Inferior parietal cortex (tissue), 1 donor: ENCODE measurements around the gene WDR93.
"Not testable (repeated sequence)": the region's sequence is repeated elsewhere in the genome, so short reads cannot be mapped to it uniquely, and the experiment has no call there.

Source experiments
- DNase-seq: peaks from one replicate; pipeline ENCODE4 v3.0.0-alpha.2; 2016; ENCODE audit errors: extremely low spot score

WDR93 gene

GRCh38 chr15:89685995-89686394, 4.6 kb upstream of the WDR93 start:
- DNase-seq, result no peak

DNA sequence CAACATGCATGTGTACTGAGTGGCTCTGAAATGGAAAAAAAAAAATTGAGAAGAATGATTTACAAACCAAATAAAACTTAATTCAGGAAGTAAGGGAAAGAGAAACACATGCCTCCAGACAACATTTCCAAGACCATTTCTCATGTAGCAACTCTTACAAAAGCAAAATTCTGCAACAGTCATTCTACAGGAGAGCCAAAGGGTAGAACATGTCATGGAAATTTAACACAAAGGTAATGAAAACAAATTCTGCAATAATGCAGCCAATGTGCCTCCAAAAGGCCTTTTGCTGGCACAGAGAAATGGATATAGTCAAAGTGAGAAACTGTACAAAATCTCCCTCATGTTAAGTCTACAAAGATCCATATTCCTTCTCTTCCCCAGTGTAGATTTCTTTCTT, 4.1 kb upstream of the WDR93 start:
- DNase-seq, result no peak

GRCh38 chr15:89689930-89690275, 708 bp upstream of the WDR93 start:
- not testable (repeated sequence) for DNase-seq

DNA sequence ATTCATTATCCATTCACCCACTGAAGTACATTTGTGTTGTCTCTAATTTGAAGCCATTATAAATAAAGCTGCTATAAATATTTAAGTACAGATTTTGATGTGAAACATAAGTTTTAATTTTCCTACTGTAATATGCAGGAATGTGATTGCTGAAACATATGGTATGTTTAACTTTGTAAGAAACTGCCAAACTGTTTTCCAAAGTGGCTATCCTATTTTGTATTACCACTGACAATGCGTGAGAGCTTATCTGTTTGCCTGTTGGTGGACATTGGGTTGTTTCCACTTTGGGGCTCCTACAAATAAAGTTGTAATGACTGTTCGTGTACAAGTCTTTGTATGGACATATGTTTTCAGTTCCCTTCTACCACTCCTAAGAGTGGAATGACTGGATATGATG, 2.5 kb downstream of the WDR93 start:
- no peak for DNase-seq

DNA sequence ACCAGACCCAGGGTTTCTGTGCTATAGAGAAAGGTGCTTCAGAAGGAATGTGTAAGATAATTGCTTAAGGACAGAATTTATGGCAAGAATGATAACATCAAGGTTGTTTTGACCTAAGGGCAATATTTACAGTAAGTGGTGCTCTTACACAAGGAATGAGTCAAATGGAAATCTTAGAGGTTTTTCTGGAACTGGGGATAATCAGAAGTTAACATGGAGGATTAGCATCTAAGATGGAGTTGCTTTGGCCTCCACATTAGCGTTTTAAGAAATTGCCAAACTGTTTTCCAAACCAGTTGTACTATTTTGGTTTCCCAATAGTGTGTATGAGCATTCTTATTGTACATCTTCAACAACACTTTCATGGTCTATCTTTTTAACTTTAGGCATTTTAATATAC, 3.1 kb downstream of the WDR93 start:
- DNase-seq, result no peak

GRCh38 chr15:89695198-89695597, 4.6 kb downstream of the WDR93 start:
- DNase-seq, result no peak

GRCh38 chr15:89704411-89704810, 13.8 kb downstream of the WDR93 start:
- DNase-seq, result no peak

DNA sequence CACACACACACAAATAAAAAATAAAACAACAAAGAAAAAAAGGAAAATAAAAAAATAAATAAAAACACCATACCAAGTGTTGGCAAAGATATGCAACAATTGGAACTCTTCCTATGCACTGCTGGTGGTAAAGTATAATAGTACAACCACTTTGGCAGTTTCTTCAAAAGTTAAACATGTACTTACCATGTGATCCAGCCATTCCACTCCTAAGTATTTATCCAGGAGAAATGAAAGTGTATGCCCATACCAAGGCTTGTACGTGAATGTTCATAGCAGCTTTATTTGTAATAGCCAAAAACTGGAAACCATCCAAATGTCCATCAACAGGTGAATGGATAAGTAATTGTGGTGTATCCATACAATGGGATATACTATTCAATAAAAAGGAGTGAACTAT, 17.0 kb downstream of the WDR93 start:
- no peak for DNase-seq

DNA sequence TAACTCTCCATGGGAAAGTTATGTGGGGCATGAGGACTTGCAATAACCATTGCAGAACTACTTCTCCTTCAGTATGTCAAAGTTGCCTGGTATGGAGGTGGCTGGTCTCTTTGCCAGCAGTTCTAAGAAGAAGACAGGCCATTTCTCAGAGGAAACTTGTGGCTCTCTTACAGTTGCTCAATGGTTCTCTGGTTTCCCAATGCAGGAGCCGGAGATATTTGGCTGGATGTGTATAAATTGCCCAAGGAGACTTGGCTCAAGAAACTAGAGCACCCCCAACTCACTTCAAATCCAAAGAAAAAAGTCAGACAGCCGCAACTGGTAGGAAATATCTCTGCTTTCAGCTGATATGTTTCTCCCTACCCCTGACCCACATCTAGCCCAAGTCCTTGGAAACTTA, 24.2 kb downstream of the WDR93 start:
- DNase-seq, result no peak

DNA sequence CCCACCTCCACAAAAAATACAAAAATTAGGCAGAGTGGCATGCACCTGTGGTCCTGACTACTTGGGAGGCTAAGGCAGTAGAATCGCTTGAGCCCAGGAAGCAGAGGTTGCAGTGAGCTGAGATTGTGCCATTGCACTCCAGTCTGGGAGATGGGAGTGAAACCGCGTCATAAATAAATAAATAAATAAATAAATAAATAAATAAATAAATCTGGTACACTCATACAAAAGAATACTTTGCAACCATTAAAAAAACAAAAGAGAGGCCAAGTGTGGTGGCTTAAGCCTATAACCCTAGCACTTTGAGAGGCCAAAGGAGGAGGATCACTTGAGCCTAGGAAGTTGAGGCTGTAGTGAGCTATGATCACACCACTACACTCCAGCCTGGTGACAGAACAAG, 32.4 kb downstream of the WDR93 start:
- no peak for DNase-seq

DNA sequence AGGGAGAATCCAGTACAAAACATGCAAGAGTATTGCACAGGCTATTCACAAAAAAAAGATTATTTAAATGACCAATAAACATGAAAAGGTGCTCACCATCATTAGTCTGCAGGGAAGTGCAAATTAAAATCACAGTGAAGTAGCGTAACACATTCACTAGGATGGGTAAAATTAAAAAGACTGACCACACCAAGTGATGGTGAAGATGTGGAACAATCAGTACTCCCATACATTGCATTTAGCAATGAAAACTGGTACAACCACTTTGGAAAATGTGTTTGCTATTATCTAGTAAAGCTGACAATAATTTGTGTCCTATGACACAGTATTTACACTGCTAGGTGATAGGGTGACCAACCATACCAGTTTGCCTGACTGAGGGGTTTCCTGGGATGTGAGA, 34.0 kb downstream of the WDR93 start:
- no peak for DNase-seq

GRCh38 chr15:89725064-89725463, 34.5 kb downstream of the WDR93 start:
- no peak for DNase-seq

DNA sequence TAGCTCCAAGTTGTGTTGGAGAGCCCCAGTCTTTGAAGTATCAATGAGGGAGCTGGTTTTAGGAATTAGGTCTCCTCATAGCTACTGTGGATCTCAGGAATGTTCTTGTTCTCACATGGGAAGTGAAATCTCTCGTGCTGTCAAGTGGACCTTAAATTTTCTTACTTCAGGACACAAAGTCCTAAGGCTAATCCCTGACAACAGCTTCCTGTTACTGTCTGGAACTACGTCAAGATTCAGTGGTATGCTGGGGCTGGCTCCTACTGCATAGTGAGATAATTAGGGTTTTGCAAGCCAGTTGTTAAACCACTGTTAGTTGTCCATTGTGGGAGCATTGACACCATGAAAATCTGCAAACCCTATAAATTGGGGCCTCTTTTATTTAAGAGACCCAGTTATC, 37.6 kb downstream of the WDR93 start:
- no peak for DNase-seq

- no peak for DNase-seq
Measured at GRCh38 chr15:89731275-89731674, 40.7 kb downstream of the WDR93 start.

DNA sequence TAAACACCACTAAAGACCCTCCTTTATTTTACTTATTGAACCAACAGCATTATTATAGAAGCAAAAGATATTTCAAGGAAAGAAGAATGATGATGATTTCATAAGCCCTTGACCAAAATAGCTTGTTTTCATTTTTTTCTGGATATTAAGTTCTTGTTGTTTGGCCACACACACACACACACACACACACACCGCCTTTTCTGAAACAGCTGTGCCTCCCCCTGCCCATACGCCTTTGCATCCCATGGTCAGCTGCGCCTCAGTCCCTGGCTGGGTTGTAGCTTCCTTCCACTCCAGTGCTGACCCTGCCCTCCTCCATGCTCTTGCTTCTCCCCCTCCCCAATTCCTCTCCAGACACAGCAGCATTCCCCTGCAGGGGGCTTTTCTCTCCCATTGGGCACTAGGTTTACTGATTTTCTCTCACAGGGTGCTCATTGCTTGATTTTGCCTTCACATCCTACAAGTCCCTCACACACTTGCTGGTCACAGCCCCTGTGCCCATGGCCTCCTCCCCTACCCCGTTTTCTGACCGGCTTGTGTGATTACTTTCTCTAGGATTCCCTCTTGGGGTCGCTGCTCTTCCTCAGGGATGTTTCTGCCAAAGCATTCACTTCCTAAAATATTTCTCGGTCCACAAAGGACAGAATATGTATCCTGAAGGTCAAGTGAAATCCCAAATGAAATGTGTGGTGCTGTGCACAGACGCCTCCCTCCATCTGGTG, 42.0 kb downstream of the WDR93 start:
- no peak for DNase-seq

- no peak for DNase-seq
Measured at GRCh38 chr15:89735773-89736172, 45.2 kb downstream of the WDR93 start.

DNA sequence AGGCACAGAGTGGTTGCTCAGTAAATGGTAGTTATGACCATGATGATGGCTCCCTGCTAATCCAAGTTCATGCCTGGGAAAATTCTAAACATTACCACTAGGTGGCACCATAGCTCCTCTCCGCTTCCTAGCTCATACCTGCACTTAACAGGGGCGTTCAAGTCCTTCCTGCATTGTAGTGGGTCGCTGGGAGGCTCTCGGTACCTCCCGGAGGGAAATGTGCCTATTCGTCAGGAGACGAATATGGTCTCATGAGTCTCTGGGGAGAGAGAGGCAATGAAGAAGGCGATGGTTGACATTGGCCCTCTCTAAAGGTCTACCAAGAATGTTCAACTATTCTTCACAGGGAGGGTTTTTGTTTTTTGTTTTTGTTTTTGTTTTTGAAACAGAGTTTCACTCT, 49.5 kb downstream of the WDR93 start:
- peak; percentile 91 for DNase-seq

DNA sequence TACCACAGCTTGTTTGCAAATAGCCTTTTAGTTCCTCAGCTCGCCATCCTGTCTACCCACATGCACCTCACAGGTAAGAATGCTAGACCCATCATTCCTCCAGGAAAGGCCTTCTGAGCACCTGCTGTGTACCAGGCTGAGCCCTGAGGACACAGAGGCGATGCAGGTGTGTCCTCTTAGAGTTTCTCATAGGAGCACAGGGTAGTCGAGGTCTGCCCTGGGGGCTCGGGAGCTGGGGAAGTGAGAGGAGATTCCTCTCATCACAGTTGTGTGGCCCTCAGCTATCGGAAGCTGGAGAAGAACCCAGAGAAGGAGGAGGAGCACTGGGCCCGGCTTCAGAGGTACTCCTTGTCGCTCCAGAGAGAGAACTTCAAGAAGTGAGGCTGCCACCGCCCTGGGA, 52.4 kb downstream of the WDR93 start:
- DNase-seq, result no peak

GRCh38 chr15:89743594-89743993, 53.0 kb downstream of the WDR93 start:
- DNase-seq, result no peak

- no peak for DNase-seq
Measured at GRCh38 chr15:89745131-89745530, 54.5 kb downstream of the WDR93 start.

GRCh38 chr15:89745768-89746167, 55.2 kb downstream of the WDR93 start:
- DNase-seq, result no peak

DNA sequence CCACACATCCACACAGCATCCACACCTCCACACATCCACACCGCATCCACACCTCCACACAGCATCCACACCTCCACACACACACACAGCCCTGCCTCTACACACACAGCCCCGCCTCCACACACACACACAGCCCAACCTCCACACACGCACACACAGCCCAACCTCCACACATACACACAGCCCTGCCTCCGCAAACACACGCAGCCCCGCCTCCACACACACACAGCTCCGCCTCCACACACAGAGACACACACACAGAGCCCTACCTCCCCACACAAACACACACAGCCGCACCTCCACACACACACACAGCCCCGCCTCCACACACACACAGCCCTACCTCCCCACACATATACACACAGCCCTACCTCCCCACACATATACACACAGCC, 55.8 kb downstream of the WDR93 start:
- DNase-seq, result no peak

DNA sequence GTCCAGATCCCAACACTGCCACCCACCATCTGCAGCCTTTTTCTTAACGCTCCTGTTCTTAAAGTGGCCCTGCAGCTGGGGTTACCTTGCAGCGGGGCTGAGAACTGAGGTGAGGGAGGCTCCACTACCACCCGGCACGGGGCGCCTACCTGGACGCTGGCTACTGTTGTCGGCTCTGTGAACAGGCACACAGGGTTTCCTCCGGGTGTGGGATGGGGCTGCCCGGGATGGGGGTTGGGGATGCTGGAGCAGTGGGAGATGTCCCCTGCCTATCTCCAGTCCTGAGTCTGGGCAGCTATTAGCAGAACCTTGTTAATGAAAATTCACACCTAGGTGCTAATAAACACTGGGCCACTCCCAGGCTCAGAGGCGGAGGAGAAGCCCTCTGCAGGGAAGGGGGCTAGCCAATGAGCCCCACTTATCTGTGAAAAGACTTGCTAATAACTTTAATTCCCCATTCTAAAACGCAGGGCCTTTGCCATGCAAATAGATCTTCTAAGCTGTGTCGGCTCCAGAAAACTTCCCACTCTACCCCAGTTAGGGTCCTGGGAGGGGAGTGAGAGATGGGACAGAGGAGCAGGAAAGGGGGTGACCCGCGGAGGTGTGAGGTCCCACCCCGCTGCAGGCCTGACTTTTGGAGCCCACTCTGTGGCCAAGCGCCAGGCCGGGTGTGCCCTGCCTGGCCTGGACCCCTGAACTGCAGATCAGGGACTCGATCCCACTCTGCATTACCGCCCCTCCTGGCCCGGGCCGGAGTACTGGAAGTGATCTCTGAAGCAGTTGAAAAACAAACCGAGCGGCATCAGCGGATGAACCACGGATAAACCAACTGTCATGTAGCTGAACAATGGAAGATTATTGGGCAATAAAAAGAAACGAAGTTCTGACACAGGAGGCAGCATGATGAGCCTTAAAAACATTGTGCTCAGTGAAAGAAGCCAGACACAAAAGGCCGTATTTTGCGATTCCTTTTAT, 57.4 kb downstream of the WDR93 start:
- no peak for DNase-seq
